GM18526 (cell line): ENCODE data around the gene SEMA4C.

Experiments
- POLR2A ChIP-seq: IDR thresholded peaks from 3 replicates; pipeline ENCODE4 v1.6.1; 2011; ENCODE audit not compliant: insufficient read length; ENCODE audit errors: extremely low read depth

The SEMA4C gene

GRCh38 chr2:96844405-96844808 is 25.5 kb downstream of the SEMA4C start:
- no peak for TF ChIP-seq POLR2A

DNA sequence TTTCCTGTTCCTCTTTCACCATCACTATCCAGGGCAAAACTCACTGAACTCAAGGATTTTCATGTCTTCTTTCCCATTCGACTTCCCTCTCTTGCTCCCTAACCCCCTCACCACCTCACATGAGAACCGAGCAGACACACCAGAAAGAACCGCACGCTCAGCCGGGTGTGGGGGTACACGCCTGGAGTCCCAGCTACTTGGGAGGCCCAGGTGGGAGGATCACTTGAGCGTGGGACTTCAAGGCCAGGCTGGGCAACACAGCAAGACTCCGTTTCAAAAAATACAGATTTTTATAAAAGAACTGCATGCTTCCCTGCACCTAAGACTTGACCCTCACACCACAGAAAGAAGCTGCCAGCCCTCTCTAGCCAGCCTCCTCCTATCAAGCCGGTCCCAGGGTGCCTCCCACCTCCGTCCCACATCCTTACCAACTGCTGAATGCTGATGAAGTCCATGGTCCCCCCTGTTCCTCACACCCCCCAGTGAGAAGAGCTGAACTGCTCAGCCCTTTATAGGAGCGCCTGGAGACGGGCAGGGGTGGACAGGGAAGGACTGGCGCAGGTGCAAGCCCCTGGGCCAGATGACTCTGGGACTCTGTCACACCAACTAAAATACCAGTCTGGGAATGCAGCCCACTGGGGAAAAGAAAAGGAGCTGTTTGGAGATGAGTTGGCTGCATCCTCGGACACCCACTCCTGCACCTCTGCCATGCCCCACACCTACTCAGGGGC is 26.2 kb downstream of the SEMA4C start, which contains the start of gene ANKRD23:
Gene ANKRD23, minus strand, starts transcription at position 484 of the 731 bp plus-strand sequence. Its CDS starts 29 bp downstream, at position 455.
- no peak for TF ChIP-seq POLR2A

DNA sequence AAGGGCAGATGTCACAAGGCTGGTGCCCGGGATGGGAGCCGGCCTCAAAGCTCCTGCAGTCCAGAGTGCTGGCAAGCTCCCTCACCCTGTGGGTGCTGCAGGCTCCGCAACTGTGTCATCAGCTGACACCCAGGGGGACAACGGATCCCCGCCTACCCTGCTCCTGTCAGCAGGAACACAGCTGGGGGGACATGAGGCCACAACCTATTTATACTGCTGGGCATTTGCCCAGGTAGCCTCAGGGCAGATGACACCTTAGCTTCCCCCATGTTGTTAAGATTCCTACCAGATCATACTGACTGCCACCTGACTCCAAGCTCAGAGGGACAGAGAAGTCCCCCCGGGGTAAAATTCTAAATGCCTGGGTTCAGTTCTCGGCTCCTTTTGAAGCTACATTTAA is 27.3 kb downstream of the SEMA4C start:
- no peak for TF ChIP-seq POLR2A

GRCh38 chr2:96841701-96842495 is 28.0 kb downstream of the SEMA4C start:
- no peak for TF ChIP-seq POLR2A

DNA sequence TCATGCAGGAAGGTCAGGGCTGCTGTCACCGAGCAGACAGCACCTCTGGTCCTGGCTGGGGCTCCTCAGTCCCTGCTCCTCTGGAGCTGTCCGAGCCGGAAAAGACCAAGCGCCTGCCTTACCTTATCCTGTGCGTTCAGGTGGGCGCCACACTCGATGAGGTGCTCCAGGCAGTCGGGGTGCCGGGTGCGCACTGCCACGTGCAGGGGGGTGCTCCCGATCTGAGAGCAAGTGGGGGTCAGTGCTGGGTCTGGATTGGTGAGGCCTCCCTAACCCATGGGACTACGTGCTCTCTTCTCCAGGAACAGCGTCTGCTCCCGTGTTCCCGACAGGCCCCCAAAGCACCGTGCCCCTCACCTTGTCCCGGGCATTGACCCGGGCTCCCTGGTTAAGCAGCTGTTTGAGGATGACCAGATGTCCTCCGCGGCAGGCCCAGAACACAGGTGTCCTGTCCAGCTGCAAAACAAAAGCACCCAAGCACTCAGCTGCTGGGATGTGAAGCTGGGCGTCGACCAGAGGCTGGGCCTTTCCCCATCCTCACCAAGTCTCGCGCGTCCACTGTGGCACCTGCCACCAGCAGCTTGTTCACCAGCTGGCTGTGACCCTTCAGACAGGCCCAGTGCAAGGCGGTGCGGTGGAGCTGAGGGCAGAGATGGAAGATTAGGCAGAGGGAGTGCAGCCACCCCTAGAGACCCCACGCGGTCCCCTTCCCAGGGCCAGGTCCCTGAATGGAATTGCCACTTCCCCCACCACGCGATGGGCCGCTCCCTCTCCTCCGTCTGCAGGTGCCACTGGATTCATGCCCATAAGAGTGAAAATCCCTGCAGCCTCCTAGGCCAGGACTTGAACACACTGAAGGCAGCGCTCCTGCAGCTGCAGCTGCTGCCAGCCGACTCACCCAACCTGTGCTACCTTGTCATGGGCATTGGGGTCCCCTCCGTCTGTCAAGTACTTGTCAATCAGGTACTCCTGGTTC is 29.7 kb downstream of the SEMA4C start:
- TF ChIP-seq POLR2A = no peak

- no peak for TF ChIP-seq POLR2A
These were observed 30.5 kb downstream of the SEMA4C start for GRCh38 chr2:96839293-96839874.

- no peak for TF ChIP-seq POLR2A
These were observed 31.3 kb downstream of the SEMA4C start for GRCh38 chr2:96838345-96839292.

DNA sequence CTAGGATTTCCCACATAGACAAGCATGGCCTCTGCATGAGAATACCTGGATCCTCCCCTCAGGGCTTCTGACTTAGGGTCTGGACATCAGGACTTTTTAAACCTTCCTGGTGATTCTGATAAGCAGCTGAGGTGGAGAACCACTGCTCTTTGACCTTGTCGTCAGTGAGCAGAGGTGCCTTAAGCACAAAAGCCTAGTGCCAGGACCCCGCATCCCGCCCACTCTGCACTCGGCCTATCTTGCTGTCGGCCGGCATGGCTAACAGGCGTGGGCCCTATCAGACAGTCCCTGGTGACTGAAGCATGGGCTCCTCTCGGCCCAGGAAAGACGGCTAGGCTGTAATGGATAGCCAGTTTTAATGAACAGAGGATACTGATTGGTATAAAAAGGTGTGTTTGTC is 32.3 kb downstream of the SEMA4C start:
- no peak for TF ChIP-seq POLR2A

DNA sequence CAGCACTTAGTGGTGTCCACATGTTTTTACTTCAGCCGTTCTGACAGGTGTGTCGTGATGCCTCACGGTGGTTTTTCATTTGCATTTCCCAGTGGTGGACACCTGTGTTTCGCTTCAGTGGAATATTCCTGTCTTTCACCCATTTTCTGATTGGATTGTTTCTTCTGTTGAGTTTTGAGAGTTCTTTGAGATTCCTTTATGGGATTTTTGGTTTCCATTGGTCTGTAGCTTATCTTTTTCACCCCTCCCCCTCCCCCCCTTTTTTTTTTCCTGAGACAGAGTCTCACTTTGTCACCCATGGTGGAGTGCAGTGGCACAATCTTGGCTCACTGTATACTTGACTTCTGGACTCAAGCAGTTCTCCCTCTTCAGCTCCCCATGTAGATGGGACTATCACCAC is 34.0 kb downstream of the SEMA4C start:
- no peak for TF ChIP-seq POLR2A

GRCh38 chr2:96832754-96833507 is 36.9 kb downstream of the SEMA4C start:
- TF ChIP-seq POLR2A = no peak

DNA sequence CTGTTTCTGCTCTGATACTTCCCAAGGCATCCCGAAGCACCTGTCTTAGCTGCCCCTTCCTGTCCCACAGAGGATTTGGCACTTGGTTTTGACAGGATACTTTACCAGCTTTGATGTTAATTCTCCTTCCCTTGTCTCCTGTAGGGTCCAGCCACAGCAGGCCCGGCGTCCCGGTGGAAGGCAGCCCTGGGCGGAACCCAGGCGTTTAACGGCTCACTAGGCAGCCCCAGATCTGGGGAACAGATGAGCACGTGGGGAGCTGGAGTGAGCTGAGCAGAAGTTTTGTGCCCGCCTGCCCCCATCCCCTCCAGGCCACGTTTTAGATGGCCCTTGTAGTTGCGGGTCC is 37.5 kb downstream of the SEMA4C start:
- no peak for TF ChIP-seq POLR2A

GRCh38 chr2:96831679-96832078 is 38.2 kb downstream of the SEMA4C start:
- TF ChIP-seq POLR2A = no peak

GRCh38 chr2:96830044-96830562 is 39.8 kb downstream of the SEMA4C start:
- TF ChIP-seq POLR2A = no peak
